PFSK-1 (cell line): ENCODE results near the gene CALCOCO2.

Experiments used
- FOXP2 ChIP-seq: optimal IDR thresholded peaks from 2 replicates; pipeline ENCODE3; 2011; ENCODE audit warnings: borderline replicate concordance, control low read depth, inconsistent platforms; ENCODE audit not compliant: insufficient read depth; ENCODE audit errors: extremely low read length, extremely low read depth
- POLR2AphosphoS5 ChIP-seq: IDR thresholded peaks from 2 replicates; pipeline ENCODE4 v1.6.1; 2012; ENCODE audit warnings: low read depth, mild to moderate bottlenecking, control low read depth, low read length, moderate library complexity
- SIN3A ChIP-seq: IDR thresholded peaks from 2 replicates; pipeline ENCODE4 v1.6.1; 2012; ENCODE audit warnings: mild to moderate bottlenecking, low read length, moderate library complexity, borderline replicate concordance; ENCODE audit not compliant: insufficient read depth
- TAF1 ChIP-seq: IDR thresholded peaks from 2 replicates; pipeline ENCODE4 v1.6.1; 2012; ENCODE audit warnings: low read length, control low read depth, borderline replicate concordance; ENCODE audit not compliant: insufficient read depth

GRCh38 chr17:48890086-48890485 is 59.3 kb downstream of the CALCOCO2 start:
- no peak for TF ChIP-seq TAF1
- TF ChIP-seq POLR2AphosphoS5, result no peak
- no peak for TF ChIP-seq SIN3A
- no peak for TF ChIP-seq FOXP2
